PC-9 (cell line): ENCODE results near the gene SND1.

ENCODE experiments used
- EZH2 ChIP-seq: fragments of 200-600 bp; sonication (generic); IDR thresholded peaks from 2 replicates; pipeline ENCODE4 v1.8.0; 2017; ENCODE audit warnings: antibody characterized with exemption, low read depth
- TF ChIP-seq, protein P1 (sequence below): fragments of 200-600 bp; sonication (generic); conservative IDR thresholded peaks from 2 replicates; pipeline ENCODE4 v1.6.1; 2017; ENCODE audit warnings: mixed run types, antibody characterized with exemption, mild to moderate bottlenecking, moderate library complexity

DNA sequence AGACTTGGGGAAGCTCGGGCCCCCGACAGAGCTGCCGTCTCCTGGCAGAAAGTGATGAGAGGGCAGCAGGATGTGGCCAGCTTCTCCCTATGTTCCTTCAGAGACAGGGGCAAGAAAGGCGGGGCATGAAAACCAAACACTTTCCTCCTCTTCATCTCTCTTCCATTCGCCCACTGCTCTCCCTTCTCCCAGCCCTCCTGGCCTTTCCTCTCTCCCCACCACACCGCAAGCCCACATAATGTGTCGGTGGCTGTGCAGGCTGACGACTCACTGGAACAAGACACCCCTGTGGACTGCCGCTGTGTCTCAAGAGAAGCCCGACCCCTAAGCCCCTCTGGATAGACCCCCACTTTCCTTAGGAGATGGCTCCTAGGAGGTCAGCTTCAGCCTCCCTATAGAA is 438.5 kb downstream of the SND1 start:
- TF ChIP-seq, protein P1, sequence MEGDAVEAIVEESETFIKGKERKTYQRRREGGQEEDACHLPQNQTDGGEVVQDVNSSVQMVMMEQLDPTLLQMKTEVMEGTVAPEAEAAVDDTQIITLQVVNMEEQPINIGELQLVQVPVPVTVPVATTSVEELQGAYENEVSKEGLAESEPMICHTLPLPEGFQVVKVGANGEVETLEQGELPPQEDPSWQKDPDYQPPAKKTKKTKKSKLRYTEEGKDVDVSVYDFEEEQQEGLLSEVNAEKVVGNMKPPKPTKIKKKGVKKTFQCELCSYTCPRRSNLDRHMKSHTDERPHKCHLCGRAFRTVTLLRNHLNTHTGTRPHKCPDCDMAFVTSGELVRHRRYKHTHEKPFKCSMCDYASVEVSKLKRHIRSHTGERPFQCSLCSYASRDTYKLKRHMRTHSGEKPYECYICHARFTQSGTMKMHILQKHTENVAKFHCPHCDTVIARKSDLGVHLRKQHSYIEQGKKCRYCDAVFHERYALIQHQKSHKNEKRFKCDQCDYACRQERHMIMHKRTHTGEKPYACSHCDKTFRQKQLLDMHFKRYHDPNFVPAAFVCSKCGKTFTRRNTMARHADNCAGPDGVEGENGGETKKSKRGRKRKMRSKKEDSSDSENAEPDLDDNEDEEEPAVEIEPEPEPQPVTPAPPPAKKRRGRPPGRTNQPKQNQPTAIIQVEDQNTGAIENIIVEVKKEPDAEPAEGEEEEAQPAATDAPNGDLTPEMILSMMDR = no peak
- no peak for TF ChIP-seq EZH2
